Activated naive CD4-positive, alpha-beta T cell treated with anti-CD3 and anti-CD28 coated beads, Interleukin-2, amount 50 U/mL, for 72 hours (primary cell): Measurements from ENCODE around the gene MRPS35. TPM values are rescaled to one million over a fixed set of nuclear protein-coding genes. Genes with fewer than 3 reads are reported as not detected.

ENCODE experiments used
- ATAC-seq, 2 donors: fragments of 150-1000 bp; cut with Tn5 transposase; 2 replicates each; pipeline ENCODE4 v1.10.0; 2021; ENCODE audit warnings: mild to moderate bottlenecking in 2 of 2, moderate library complexity in 2 of 2
- DNase-seq, 2 donors: peaks; one replicate each; pipeline ENCODE4 v3.0.0; 2021 to 2022; ENCODE audit warnings: low spot score in 2 of 2
- H3K27ac Mint-ChIP-seq, 2 donors: one replicate each; pipeline ENCODE4 v1.8.0; 2022; ENCODE audit warnings: mild to moderate bottlenecking in 2 of 2, mixed read lengths in 2 of 2
- H3K36me3 Mint-ChIP-seq, 2 donors: one replicate each; pipeline ENCODE4 v1.8.0; 2022; ENCODE audit warnings: mixed read lengths in 2 of 2
- H3K9me3 Mint-ChIP-seq, 2 donors: one replicate each; pipeline ENCODE4 v1.8.0; 2022; ENCODE audit warnings: mixed read lengths in 2 of 2
- total RNA-seq, 2 donors: library from RNA; stranded (reverse); gene quantifications; one replicate each; pipeline ENCODE4 v1.2.3, GENCODE V29; 2022

The MRPS35 gene
- total RNA-seq, 2 donors from 2014 or later = 49.3 to 53.9 TPM

- ATAC-seq = no peak
- Mint-ChIP-seq H3K27ac (no peak overlapping the region), H3K9me3 (no peaks in the 10 kb centered on the region), H3K36me3 (peaks cover 6 to 19% of the 10 kb centered on the region in 2 donors)
- DNase-seq = no peak
These were observed 36.6 kb downstream of the MRPS35 start for GRCh38 chr12:27747111-27747820.

GRCh38 chr12:27751386-27752047 lies 40.9 kb downstream of the MRPS35 start:
- Mint-ChIP-seq H3K9me3 (no peaks in the 10 kb centered on the region), H3K27ac (peak overlapping the region in 1 of 2 donors; percentile 23)
- ATAC-seq = no peak

GRCh38 chr12:27754795-27755194 lies 44.2 kb downstream of the MRPS35 start:
- H3K36me3 Mint-ChIP-seq = peaks cover 9 to 18% of the 10 kb centered on the region in 2 donors
- H3K9me3 Mint-ChIP-seq = no peaks in the 10 kb centered on the region
- no peak for ATAC-seq

More at GRCh38 chr12:27751386-27752047, 40.9 kb downstream of the MRPS35 start:
- peaks cover 9 to 15% of the 10 kb centered on the region in 2 donors for H3K36me3 Mint-ChIP-seq
- DNase-seq = no peak

GRCh38 chr12:27756670-27757195 lies 46.1 kb downstream of the MRPS35 start:
- ATAC-seq = no peak
- no peak for DNase-seq
- H3K9me3 Mint-ChIP-seq = no peaks in the 10 kb centered on the region
- peaks cover 9 to 18% of the 10 kb centered on the region in 2 donors for H3K36me3 Mint-ChIP-seq
- H3K27ac Mint-ChIP-seq = no peak overlapping the region

More at GRCh38 chr12:27754795-27755194, 44.2 kb downstream of the MRPS35 start:
- no peak for DNase-seq
- peak overlapping the region in 1 of 2 donors; percentile 32 for H3K27ac Mint-ChIP-seq

GRCh38 chr12:27762757-27763156 lies 52.1 kb downstream of the MRPS35 start:
- peak; percentile 86 to 96 for ATAC-seq
- no peaks in the 10 kb centered on the region for H3K36me3 Mint-ChIP-seq
- no peaks in the 10 kb centered on the region for H3K9me3 Mint-ChIP-seq
- DNase-seq = peak in 1 of 2 donors; percentile 27
- no peak overlapping the region for H3K27ac Mint-ChIP-seq

- Mint-ChIP-seq H3K36me3 (no peaks in the 10 kb centered on the region), H3K27ac (no peak overlapping the region), H3K9me3 (no peaks in the 10 kb centered on the region)
- ATAC-seq (no peak), DNase-seq (no peak)
These were observed 56.0 kb downstream of the MRPS35 start for GRCh38 chr12:27766587-27766986.

GRCh38 chr12:27769142-27769673 lies 58.6 kb downstream of the MRPS35 start:
- ATAC-seq (no peak), DNase-seq (no peak)
- no peak overlapping the region for H3K27ac Mint-ChIP-seq
- no peaks in the 10 kb centered on the region for H3K36me3 Mint-ChIP-seq
- H3K9me3 Mint-ChIP-seq = no peaks in the 10 kb centered on the region

GRCh38 chr12:27771481-27772327 lies 61.1 kb downstream of the MRPS35 start:
- Mint-ChIP-seq H3K36me3 (no peaks in the 10 kb centered on the region), H3K27ac (no peak overlapping the region), H3K9me3 (no peaks in the 10 kb centered on the region)
- no peak for DNase-seq
- ATAC-seq = peak in 1 of 2 donors; percentile 70

- DNase-seq (no peak), ATAC-seq (no peak)
- Mint-ChIP-seq H3K36me3 (no peaks in the 10 kb centered on the region), H3K9me3 (no peaks in the 10 kb centered on the region), H3K27ac (no peak overlapping the region)
These were observed 61.9 kb downstream of the MRPS35 start for GRCh38 chr12:27772328-27773049.

- DNase-seq = no peak
- Mint-ChIP-seq H3K36me3 (peaks cover 7 to 14% of the 10 kb centered on the region in 2 donors), H3K9me3 (no peaks in the 10 kb centered on the region), H3K27ac (no peak overlapping the region)
- ATAC-seq = no peak
These were observed 66.5 kb downstream of the MRPS35 start for GRCh38 chr12:27777141-27777540.

GRCh38 chr12:27778206-27778605 lies 67.6 kb downstream of the MRPS35 start:
- DNase-seq (no peak), ATAC-seq (no peak)
- no peaks in the 10 kb centered on the region for H3K9me3 Mint-ChIP-seq
- H3K36me3 Mint-ChIP-seq = peaks cover 12 to 14% of the 10 kb centered on the region in 2 donors
- H3K27ac Mint-ChIP-seq = no peak overlapping the region

GRCh38 chr12:27779416-27779919 lies 68.8 kb downstream of the MRPS35 start:
- Mint-ChIP-seq H3K27ac (peak overlapping the region; percentile 79 to 92), H3K36me3 (peaks cover 14 to 17% of the 10 kb centered on the region in 2 donors), H3K9me3 (no peaks in the 10 kb centered on the region)
- DNase-seq (no peak), ATAC-seq (peak in 1 of 2 donors; percentile 5)

GRCh38 chr12:27779920-27780611 lies 69.4 kb downstream of the MRPS35 start, which contains the start of the genes KLHL42 and MANSC4:
KLHL42 (plus strand) TSS chr12:27780233; CDS start chr12:27780331, 98 bp downstream.
MANSC4 (minus strand) TSS chr12:27780236; CDS start chr12:27771276, 8,960 bp downstream.
- DNase-seq (peak; percentile 68 to 74), ATAC-seq (peak; percentile 88)
- peaks cover 14 to 17% of the 10 kb centered on the region in 2 donors for H3K36me3 Mint-ChIP-seq
- H3K9me3 Mint-ChIP-seq = no peaks in the 10 kb centered on the region
- peak within 1 kb of the TSS; percentile 79 to 92 for H3K27ac Mint-ChIP-seq

GRCh38 chr12:27780612-27781408 lies 70.2 kb downstream of the MRPS35 start:
- ATAC-seq = peak; percentile 37 to 49
- Mint-ChIP-seq H3K36me3 (peaks cover 14 to 17% of the 10 kb centered on the region in 2 donors), H3K27ac (peak overlapping the region; percentile 25 to 60), H3K9me3 (no peaks in the 10 kb centered on the region)
- DNase-seq = no peak
